ENCODE results near the gene COPS6. TPM values are rescaled to one million over a fixed set of nuclear protein-coding genes. Genes with fewer than 3 reads are reported as not detected.
A peak's percentile ranks its signal among the peaks of the same experiment; 100 is the strongest.

Gene COPS6
- total RNA-seq, 4 donors from 2014 or later = 18.3 to 61.3 (median 44.5) TPM

DNA sequence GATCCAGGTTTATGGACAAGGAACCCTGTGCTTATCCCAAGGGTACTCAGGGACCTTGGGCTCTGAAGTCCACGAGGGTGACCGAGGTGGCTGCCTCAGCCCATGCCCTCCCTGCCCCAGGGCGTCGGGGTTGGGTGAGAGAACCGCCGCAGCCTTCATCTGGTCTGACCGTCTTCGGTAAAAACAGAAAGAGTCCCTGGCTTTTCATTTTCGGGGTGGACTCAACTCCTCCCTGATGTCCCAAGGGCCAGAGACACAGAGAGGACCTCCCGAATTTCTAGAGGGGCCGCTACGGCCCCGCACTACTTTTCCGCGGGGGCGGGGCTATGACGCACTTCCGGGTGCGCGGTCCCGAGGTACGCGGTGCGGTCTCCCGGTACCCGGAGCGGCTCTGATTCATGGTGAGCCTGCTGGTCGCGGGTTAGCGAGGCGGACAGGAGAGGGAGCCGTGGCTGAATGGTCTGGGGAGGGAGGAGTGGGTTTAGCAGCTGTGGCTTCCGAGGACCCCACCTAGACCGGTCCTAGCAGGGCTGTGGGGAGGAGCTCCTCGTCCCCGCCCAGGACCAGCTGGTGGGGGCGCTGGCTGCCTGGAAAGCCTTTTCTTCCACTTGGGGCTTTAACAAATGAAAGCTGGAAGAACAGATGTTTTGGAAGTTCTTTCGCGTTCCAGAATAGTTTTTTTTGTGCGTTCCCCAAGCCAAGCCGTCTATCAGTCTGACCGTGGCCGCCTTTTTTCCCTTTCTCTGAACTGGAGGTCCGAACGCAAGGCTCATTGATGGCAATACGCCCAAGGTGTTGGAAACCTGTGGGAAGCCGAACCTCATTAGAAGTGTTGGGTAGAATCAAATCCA lies 39.1 kb upstream of the COPS6 start, which contains the start of gene ZSCAN21:
ZSCAN21 (plus strand) TSS at position 334 of the 851 bp plus-strand sequence. CDS start 7,233 bp downstream, outside the sequence.
- 0 to 1% methylated on average over 10 to 42 of the region's 47 CpGs for WGBS, 2 donors (ENCODE audit: low coverage in 1 of 2)
- intact Hi-C loops (cut with DNase I; ENCODE audit: low total_unique reads) (no loop called here), in situ Hi-C loops (cut with MboI; ENCODE audit: low pct_ligation_motif_present in 1 of 4, low pct_unique_long_range_greater_than_20kb in 1 of 4, low sequenced_read_pairs in 3 of 4) (loop anchor here in 3 of 4 donors (10.0 to 25.0 kb wide), 2 partner anchors 55 to 137 kb away; partner anchors contain the start of gene TRIM4 (in 3 of the 3))
- Histone ChIP-seq H3K27ac (peak within 1 kb of the TSS; percentile 91 to 97 (median 96)), H3K4me3 (peak within 1 kb of the TSS; percentile 71 to 86 (median 81)), H3K4me1 (peaks cover 7 to 32% (median 15%) of the 10 kb centered on the region in 4 donors), H3K27me3 (no peaks in the 10 kb centered on the region), H3K36me3 (no peaks in the 10 kb centered on the region), H3K9me3 (no peaks in the 10 kb centered on the region)
- DNase-seq = peak; percentile 87
- TF ChIP-seq POLR2A (IDR thresholded peaks at IDR 0.05) = peak; percentile 80
- TF ChIP-seq, protein P1, sequence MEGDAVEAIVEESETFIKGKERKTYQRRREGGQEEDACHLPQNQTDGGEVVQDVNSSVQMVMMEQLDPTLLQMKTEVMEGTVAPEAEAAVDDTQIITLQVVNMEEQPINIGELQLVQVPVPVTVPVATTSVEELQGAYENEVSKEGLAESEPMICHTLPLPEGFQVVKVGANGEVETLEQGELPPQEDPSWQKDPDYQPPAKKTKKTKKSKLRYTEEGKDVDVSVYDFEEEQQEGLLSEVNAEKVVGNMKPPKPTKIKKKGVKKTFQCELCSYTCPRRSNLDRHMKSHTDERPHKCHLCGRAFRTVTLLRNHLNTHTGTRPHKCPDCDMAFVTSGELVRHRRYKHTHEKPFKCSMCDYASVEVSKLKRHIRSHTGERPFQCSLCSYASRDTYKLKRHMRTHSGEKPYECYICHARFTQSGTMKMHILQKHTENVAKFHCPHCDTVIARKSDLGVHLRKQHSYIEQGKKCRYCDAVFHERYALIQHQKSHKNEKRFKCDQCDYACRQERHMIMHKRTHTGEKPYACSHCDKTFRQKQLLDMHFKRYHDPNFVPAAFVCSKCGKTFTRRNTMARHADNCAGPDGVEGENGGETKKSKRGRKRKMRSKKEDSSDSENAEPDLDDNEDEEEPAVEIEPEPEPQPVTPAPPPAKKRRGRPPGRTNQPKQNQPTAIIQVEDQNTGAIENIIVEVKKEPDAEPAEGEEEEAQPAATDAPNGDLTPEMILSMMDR (IDR thresholded peaks at IDR 0.05) = peak in 2 of 5 experiments; percentile 16 to 22
- TF ChIP-seq POLR2AphosphoS5 (IDR thresholded peaks at IDR 0.05) = peak; percentile 76 to 92 (median 91)
- TF ChIP-seq EP300 (IDR thresholded peaks at IDR 0.05; ENCODE audit: low read depth) = no peak

DNA sequence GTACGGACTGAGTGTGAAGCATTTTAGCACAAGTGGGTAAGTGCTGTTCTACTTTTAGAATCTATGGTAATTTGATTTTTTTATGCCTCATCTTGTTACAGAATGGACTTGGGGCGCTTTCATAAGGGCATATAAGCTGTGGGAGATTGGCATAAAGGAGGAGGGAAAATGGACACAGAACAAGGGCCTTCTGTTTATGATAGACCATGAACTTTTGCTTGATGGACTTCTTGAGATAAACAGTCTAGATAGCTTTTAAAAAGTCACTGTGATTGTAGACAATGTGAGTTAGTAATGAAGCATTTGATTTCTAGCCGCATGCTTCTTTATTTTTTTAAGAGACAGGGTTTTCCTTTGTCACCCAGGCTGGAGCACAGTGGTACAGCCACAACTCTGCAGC lies 37.2 kb upstream of the COPS6 start:
- in situ Hi-C loops (cut with MboI; ENCODE audit: low pct_ligation_motif_present in 1 of 4, low pct_unique_long_range_greater_than_20kb in 1 of 4, low sequenced_read_pairs in 3 of 4) (loop anchor here in 3 of 4 donors (10.0 to 25.0 kb wide), 2 partner anchors 57 to 139 kb away; partner anchors contain the start of gene TRIM4 (in 3 of the 3)), intact Hi-C loops (cut with DNase I; ENCODE audit: low total_unique reads) (no loop called here)
- Histone ChIP-seq H3K9me3 (no peaks in the 10 kb centered on the region), H3K4me3 (no peak overlapping the region), H3K27ac (no peak overlapping the region), H3K4me1 (peaks cover 7 to 32% (median 15%) of the 10 kb centered on the region in 4 donors), H3K36me3 (no peaks in the 10 kb centered on the region), H3K27me3 (no peaks in the 10 kb centered on the region)
- WGBS, 2 donors (ENCODE audit: low coverage in 1 of 2) = 89 to 95% methylated on average over 2 to 3 of the region's 3 CpGs
- TF ChIP-seq EP300 (IDR thresholded peaks at IDR 0.05; ENCODE audit: low read depth) = no peak
- TF ChIP-seq, protein P1 (IDR thresholded peaks at IDR 0.05) = no peak
- TF ChIP-seq POLR2AphosphoS5 (IDR thresholded peaks at IDR 0.05) = no peak
- no peak for DNase-seq

DNA sequence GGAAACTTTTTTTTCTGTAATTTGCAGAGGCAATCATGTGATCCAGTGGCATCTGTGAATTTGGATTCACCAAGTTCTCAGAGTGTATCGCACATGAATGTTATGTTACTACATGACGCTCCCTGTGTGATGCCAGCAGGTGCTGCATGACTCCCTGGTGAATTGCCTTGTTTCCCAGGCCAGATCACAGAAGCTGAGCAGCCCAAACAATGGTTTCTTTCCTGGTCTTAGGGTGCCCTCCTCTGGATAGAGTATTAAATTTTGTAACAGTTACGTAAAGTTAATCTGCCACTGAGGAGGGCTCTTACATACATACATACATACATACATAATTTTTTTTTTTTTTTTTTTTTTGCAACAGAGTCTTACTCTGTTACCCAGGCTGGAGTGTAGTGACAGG lies 35.6 kb upstream of the COPS6 start:
- WGBS, 2 donors (ENCODE audit: low coverage in 1 of 2) = 30 to 50% methylated on average over 2 to 3 of the region's 3 CpGs
- Histone ChIP-seq H3K27ac (peak overlapping the region in 1 of 4 donors; percentile 13), H3K9me3 (no peaks in the 10 kb centered on the region), H3K36me3 (peaks cover 0 to 14% (median 7%) of the 10 kb centered on the region in 4 donors), H3K4me1 (peaks cover 7 to 32% (median 15%) of the 10 kb centered on the region in 4 donors), H3K4me3 (no peak overlapping the region), H3K27me3 (no peaks in the 10 kb centered on the region)
- in situ Hi-C loops (cut with MboI; ENCODE audit: low pct_ligation_motif_present in 1 of 4, low pct_unique_long_range_greater_than_20kb in 1 of 4, low sequenced_read_pairs in 3 of 4) = loop anchor here in 3 of 4 donors (10.0 to 25.0 kb wide), 2 partner anchors 58 to 141 kb away; partner anchors contain the start of gene TRIM4 (in 3 of the 3)
- DNase-seq = peak; percentile 46
- TF ChIP-seq, protein P1 (IDR thresholded peaks at IDR 0.05) = peak in 4 of 5 experiments; percentile 20 to 73 (median 44)
- no peak for TF ChIP-seq POLR2AphosphoS5 (IDR thresholded peaks at IDR 0.05)
- intact Hi-C loops (cut with DNase I; ENCODE audit: low total_unique reads) = no loop called here

DNA sequence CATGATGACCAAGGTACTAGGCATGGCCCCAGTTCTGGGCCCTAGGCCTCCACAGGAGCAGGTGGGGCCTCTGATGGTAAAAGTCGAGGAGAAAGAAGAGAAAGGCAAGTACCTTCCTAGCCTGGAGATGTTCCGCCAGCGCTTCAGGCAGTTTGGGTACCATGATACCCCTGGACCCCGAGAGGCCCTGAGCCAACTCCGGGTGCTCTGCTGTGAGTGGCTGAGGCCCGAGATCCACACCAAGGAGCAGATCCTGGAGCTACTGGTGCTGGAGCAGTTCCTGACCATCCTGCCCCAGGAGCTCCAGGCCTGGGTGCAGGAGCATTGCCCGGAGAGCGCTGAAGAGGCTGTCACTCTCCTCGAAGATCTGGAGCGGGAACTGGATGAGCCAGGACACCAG lies 31.8 kb upstream of the COPS6 start:
- in situ Hi-C loops (cut with MboI; ENCODE audit: low pct_ligation_motif_present in 1 of 4, low pct_unique_long_range_greater_than_20kb in 1 of 4, low sequenced_read_pairs in 3 of 4) = loop anchor here in 3 of 4 donors (10.0 to 25.0 kb wide), 2 partner anchors 62 to 145 kb away; partner anchors contain the start of gene TRIM4 (in 3 of the 3)
- DNase-seq = no peak
- 96% methylated on average over 10 of the region's 10 CpGs; no CpG with 5 or more reads in 1 of the 2 donors for WGBS, 2 donors (ENCODE audit: low coverage in 1 of 2)
- Histone ChIP-seq H3K27ac (no peak overlapping the region), H3K4me1 (peaks cover 0 to 14% (median 0%) of the 10 kb centered on the region in 4 donors), H3K27me3 (no peaks in the 10 kb centered on the region), H3K4me3 (no peak overlapping the region), H3K9me3 (no peaks in the 10 kb centered on the region), H3K36me3 (peaks cover 0 to 22% (median 7%) of the 10 kb centered on the region in 4 donors)
- no peak for TF ChIP-seq POLR2A (IDR thresholded peaks at IDR 0.05)
- TF ChIP-seq, protein P1 (IDR thresholded peaks at IDR 0.05) = no peak
- no peak for TF ChIP-seq POLR2AphosphoS5 (IDR thresholded peaks at IDR 0.05)
- intact Hi-C loops (cut with DNase I; ENCODE audit: low total_unique reads) = no loop called here
